GM18502 (cell line): ENCODE results near the gene RABGAP1L.
"Not testable (repeated sequence)": the region's sequence is repeated elsewhere in the genome, so short reads cannot be mapped to it uniquely, and the experiment has no call there.

Source experiments
- ATAC-seq: cut with Tn5 transposase; IDR thresholded peaks from one replicate; pipeline ENCODE4 v1.9.1; 2021; ENCODE audit warnings: mild to moderate bottlenecking; ENCODE audit not compliant: unreplicated experiment, poor library complexity

RABGAP1L gene

GRCh38 chr1:174519844-174520243 lies 360.5 kb downstream of the RABGAP1L start:
- ATAC-seq = no peak

GRCh38 chr1:174531751-174532150 lies 372.4 kb downstream of the RABGAP1L start:
- ATAC-seq = no peak

GRCh38 chr1:174534789-174535188 lies 375.5 kb downstream of the RABGAP1L start:
- no peak for ATAC-seq

- ATAC-seq = no peak
These were observed 375.9 kb downstream of the RABGAP1L start for GRCh38 chr1:174535207-174535606.

GRCh38 chr1:174543421-174543820 lies 384.1 kb downstream of the RABGAP1L start:
- not testable (repeated sequence) for ATAC-seq

- no peak for ATAC-seq
These were observed 391.0 kb downstream of the RABGAP1L start for GRCh38 chr1:174550296-174550695.

GRCh38 chr1:174556392-174556791 lies 397.1 kb downstream of the RABGAP1L start:
- ATAC-seq = no peak

GRCh38 chr1:174568551-174568950 lies 409.2 kb downstream of the RABGAP1L start:
- ATAC-seq = no peak

GRCh38 chr1:174569240-174569639 lies 409.9 kb downstream of the RABGAP1L start:
- no peak for ATAC-seq

GRCh38 chr1:174572771-174573170 lies 413.5 kb downstream of the RABGAP1L start:
- ATAC-seq = no peak

GRCh38 chr1:174576120-174576519 lies 416.8 kb downstream of the RABGAP1L start:
- ATAC-seq = not testable (repeated sequence)

- no peak for ATAC-seq
These were observed 418.4 kb downstream of the RABGAP1L start for GRCh38 chr1:174577681-174578080.

- ATAC-seq = no peak
These were observed 421.5 kb downstream of the RABGAP1L start for GRCh38 chr1:174580801-174581200.

- no peak for ATAC-seq
These were observed 424.0 kb downstream of the RABGAP1L start for GRCh38 chr1:174583316-174583715.

GRCh38 chr1:174584071-174584470 lies 424.8 kb downstream of the RABGAP1L start:
- no peak for ATAC-seq

- ATAC-seq = not testable (repeated sequence)
These were observed 429.3 kb downstream of the RABGAP1L start for GRCh38 chr1:174588618-174589017.

GRCh38 chr1:174605198-174605597 lies 445.9 kb downstream of the RABGAP1L start:
- no peak for ATAC-seq

- ATAC-seq = no peak
These were observed 447.2 kb downstream of the RABGAP1L start for GRCh38 chr1:174606471-174606870.

- not testable (repeated sequence) for ATAC-seq
These were observed 458.6 kb downstream of the RABGAP1L start for GRCh38 chr1:174617905-174618304.

- no peak for ATAC-seq
These were observed 464.2 kb downstream of the RABGAP1L start for GRCh38 chr1:174623324-174624035.

- ATAC-seq = no peak
These were observed 467.0 kb downstream of the RABGAP1L start for GRCh38 chr1:174626031-174627025.
